Calu3 (cell line): ENCODE results near the gene COPG2. TPM values are rescaled to one million over a fixed set of nuclear protein-coding genes. Genes with fewer than 3 reads are reported as not detected.

ENCODE experiments used
- Bru-seq: library from RNA; stranded (reverse); fragments of 400-500 nt; gene quantifications from one replicate; lab custom pipeline; 2021; lab: Mats Ljungman, UMichigan
- BruChase-seq, 2 experiments: library from RNA; stranded (reverse); fragments of 400-500 nt; gene quantifications; one replicate each; lab custom pipeline; 2021; lab: Mats Ljungman, UMichigan
- BruUV-seq: library from RNA; stranded (reverse); fragments of 400-500 nt; replicated peaks from 2 replicates; lab custom pipeline; 2021; lab: Mats Ljungman, UMichigan
- CTCF ChIA-PET: fragments of 300-600 bp; sonication (Branson Sonifier 250); formaldehyde crosslinking; loops from one replicate; lab custom pipeline; 2022; ENCODE audit warnings: antibody characterized with exemption; lab: Charles Lee
- DNase-seq: peaks from one replicate; pipeline ENCODE4 v3.0.0; 2022
- H3K27ac Mint-ChIP-seq: one replicate; pipeline ENCODE4 v1.8.0; 2022; ENCODE audit warnings: mixed read lengths; ENCODE audit not compliant: unreplicated experiment
- H3K27me3 Mint-ChIP-seq: one replicate; pipeline ENCODE4 v1.8.0; 2022; ENCODE audit warnings: mixed read lengths; ENCODE audit not compliant: unreplicated experiment
- H3K36me3 Mint-ChIP-seq: one replicate; pipeline ENCODE4 v1.8.0; 2022; ENCODE audit warnings: mild to moderate bottlenecking, moderate library complexity, mixed read lengths; ENCODE audit not compliant: insufficient read depth, unreplicated experiment
- H3K4me1 Mint-ChIP-seq: one replicate; pipeline ENCODE4 v1.8.0; 2022; ENCODE audit warnings: mild to moderate bottlenecking, low read depth, mixed read lengths; ENCODE audit not compliant: unreplicated experiment
- H3K4me3 Mint-ChIP-seq: one replicate; pipeline ENCODE4 v1.8.0; 2022; ENCODE audit warnings: mild to moderate bottlenecking, low read depth, moderate library complexity, mixed read lengths; ENCODE audit not compliant: unreplicated experiment
- H3K9me3 Mint-ChIP-seq: one replicate; pipeline ENCODE4 v1.8.0; 2022; ENCODE audit warnings: low read depth, mixed read lengths; ENCODE audit not compliant: unreplicated experiment
- CTCF ChIP-seq: fragments of 200-600 bp; IDR thresholded peaks from one replicate; pipeline ENCODE4 v1.8.0; 2022; ENCODE audit warnings: antibody characterized with exemption; ENCODE audit not compliant: unreplicated experiment
- intact Hi-C: fragments of 100-400 bp; cut with micrococcal nuclease; formaldehyde crosslinking; loops from one replicate; pipeline ENCODE4 v1.10.0; 2022; ENCODE audit not compliant: unreplicated experiment
- long read RNA-seq: library from polyadenylated mRNA; stranded (forward); transcript quantifications from one replicate; pipeline ENCODE4 v2.0.0, GENCODE V29; 2022
- total RNA-seq: library from RNA; stranded (reverse); gene quantifications from 2 replicates; pipeline ENCODE4 v1.2.3, GENCODE V29; 2022

The COPG2 gene
- total RNA-seq (18.2 and 19.8 TPM in 2 replicates), Bru-seq, nascent RNA (percentile 57 among the genes with signal in this experiment), BruChase-seq, experiment 1, labeled RNA remaining after a 6-hour chase (percentile 49 among the genes with signal in this experiment), BruChase-seq, experiment 2, labeled RNA remaining after a 2-hour chase (percentile 42 among the genes with signal in this experiment)
- long read RNA-seq, transcript COPG2-202 (24 exons, 3,134 nt): major isoform, 6 of 10 reads
- long read RNA-seq, partial matches to known transcripts: 1 of 10 reads
- long read RNA-seq, other reads (novel, unspliced or antisense): 3 of 10 reads

DNA sequence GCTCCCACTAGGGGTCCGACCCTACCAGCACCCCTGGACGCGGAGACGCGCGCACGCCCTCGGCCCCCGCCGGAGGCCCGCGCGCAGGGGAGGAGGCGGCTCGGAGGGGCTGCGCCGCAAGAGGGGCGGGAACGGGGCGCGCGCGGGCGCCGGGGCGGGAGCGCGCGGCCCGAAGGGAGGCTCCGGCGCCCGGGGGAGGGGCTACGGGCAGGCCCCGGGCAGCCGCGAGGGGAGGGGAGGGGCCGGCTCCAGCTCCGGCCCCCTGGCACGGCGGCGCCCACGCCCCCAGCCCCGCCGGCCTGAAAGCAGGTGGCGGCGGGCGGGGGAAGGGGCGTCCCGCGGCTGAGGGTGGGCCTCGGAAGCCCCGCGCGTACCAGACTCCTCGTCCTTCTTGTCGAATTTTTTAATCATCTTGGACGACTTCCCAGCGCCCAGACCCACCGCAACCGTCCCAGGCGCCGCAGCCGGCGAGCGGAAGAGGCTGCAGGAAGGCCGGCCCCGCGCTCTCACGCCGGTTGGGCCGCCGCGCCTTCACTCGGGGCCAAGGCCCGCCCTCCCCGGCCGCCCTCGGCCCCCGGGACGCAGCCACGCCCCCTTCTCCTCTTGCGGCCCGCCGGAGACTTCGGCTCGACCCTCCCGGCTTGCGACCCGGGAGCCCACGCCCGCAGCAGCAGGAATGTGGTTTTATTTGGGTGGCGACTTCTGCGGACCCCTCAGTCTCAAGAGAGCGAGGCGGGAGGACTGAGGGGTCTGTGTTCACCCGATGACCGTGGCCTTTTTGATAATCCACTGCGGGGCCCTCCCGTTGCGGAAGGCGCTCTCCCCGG lies at the start of gene COPG2:
Gene COPG2 (minus strand): TSS at position 491 of the 827 bp plus-strand sequence. CDS start 80 bp downstream, at position 411.
- no peak for TF ChIP-seq CTCF
- BruUV-seq: no TSS peak
- Mint-ChIP-seq H3K4me3 (peak within 1 kb of the TSS; percentile 84), H3K27me3 (peaks cover 12% of the 10 kb centered on the region), H3K9me3 (no peaks in the 10 kb centered on the region), H3K27ac (no peak within 1 kb of the TSS), H3K4me1 (peaks cover 9% of the 10 kb centered on the region), H3K36me3 (peaks cover 18% of the 10 kb centered on the region)
- CTCF ChIA-PET: no interaction called here
- intact Hi-C loops: loop anchor here (5.0 kb wide), 1 partner anchor 616 kb away; the partner anchor contains the start of gene ZC3HC1
- peak; percentile 90 for DNase-seq

GRCh38 chr7:130712416-130712815 lies 43.9 kb upstream of the COPG2 start:
- no peaks in the 10 kb centered on the region for H3K4me1 Mint-ChIP-seq
- H3K27me3 Mint-ChIP-seq: peaks cover 66% of the 10 kb centered on the region
- BruUV-seq: no TSS peak
- H3K4me3 Mint-ChIP-seq: no peak overlapping the region
- TF ChIP-seq CTCF: no peak
- no peaks in the 10 kb centered on the region for H3K9me3 Mint-ChIP-seq
- DNase-seq: no peak
- H3K36me3 Mint-ChIP-seq: no peaks in the 10 kb centered on the region
- intact Hi-C loops: no loop called here
- CTCF ChIA-PET: no interaction called here
- H3K27ac Mint-ChIP-seq: no peak overlapping the region

GRCh38 chr7:130708766-130709165 lies 40.2 kb upstream of the COPG2 start:
- no peak for TF ChIP-seq CTCF
- DNase-seq: no peak
- H3K27me3 Mint-ChIP-seq: peaks cover 74% of the 10 kb centered on the region
- H3K36me3 Mint-ChIP-seq: no peaks in the 10 kb centered on the region
- H3K27ac Mint-ChIP-seq: no peak overlapping the region
- H3K4me1 Mint-ChIP-seq: no peaks in the 10 kb centered on the region
- no TSS peak for BruUV-seq
- H3K9me3 Mint-ChIP-seq: peaks cover 3% of the 10 kb centered on the region
- CTCF ChIA-PET: no interaction called here
- intact Hi-C loops: no loop called here
- no peak overlapping the region for H3K4me3 Mint-ChIP-seq

DNA sequence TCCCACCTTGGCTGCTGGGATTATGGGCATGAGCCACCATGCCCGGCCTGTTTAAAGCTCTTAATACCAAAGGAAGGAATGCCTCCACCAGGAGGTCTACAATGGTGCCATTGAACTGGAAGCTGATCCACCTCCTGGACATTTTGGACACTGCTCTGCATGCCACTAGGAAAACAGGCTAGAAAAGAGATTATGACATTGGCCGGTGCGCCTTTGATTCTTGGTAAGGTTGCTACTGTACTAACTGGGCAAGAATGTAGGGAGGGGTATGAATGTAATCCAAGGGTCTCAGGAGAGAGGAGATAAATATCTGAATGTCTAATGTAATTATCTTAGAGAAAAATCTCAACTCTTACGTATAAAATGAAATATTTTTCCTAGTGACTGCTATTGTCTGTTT lies 39.5 kb upstream of the COPG2 start:
- DNase-seq: no peak
- Mint-ChIP-seq H3K4me3 (no peak overlapping the region), H3K27me3 (peaks cover 67% of the 10 kb centered on the region), H3K4me1 (no peaks in the 10 kb centered on the region), H3K27ac (no peak overlapping the region), H3K36me3 (no peaks in the 10 kb centered on the region), H3K9me3 (peaks cover 3% of the 10 kb centered on the region)
- intact Hi-C loops: no loop called here
- no peak for TF ChIP-seq CTCF
- BruUV-seq: no TSS peak
- CTCF ChIA-PET: no interaction called here
